Stimulated activated CD4-positive, alpha-beta T cell treated with anti-CD3 and anti-CD28 coated beads, Interleukin-1b, Interleukin-23, amount 100 ng/mL, for 1 hour (primary cell): Measurements from ENCODE around the gene ARMC12.
A peak's percentile ranks its signal among the peaks of the same experiment; 100 is the strongest.
"Not testable (repeated sequence)": the region's sequence is repeated elsewhere in the genome, so short reads cannot be mapped to it uniquely, and the experiment has no call there.

ENCODE experiments used
- DNase-seq, 2 donors: peaks; one replicate each; pipeline ENCODE4 v3.0.0-alpha.2; 2020; ENCODE audit warnings: low read depth in 2 of 2

The ARMC12 gene

DNA sequence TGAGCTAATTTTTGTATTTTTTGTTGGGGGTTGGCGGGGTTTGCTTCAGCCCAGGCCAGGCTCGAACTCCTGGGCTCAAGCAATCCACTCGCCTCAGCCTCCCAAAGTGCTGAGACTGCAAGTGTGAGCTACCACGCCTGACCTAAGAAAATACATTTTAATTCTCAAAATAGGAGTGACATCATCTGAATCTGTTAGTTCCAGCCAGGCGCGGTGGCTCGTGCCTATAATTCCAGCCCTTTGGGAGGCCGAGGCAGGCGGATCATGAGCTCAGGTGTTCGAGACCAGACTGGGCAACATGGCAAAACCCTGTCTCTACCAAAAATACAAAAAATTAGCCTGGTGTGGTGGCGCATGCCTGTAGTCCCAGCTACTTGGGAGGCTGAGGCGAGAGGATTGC, 2.5 kb upstream of the ARMC12 start:
- not testable (repeated sequence) for DNase-seq

DNA sequence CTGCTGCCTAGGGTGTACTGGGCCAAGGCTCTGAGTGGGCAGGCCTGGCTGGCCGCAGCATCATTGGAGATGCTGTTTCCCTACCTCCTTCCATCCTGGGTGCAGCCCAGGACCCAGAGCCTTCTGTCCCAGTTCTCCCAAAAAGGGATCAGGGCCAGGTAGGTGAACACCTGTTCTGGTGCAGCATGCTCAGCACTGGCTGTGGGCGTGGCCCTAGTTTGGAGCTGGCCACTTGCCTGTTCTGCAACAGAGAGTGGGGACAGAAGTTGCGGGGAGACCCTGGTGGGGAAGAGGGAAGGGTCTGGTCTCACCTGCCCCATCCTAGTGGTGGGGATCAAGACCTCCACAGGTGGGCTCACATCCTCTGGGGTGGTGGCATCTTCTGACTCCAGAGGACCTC, 1.4 kb upstream of the ARMC12 start:
- no peak for DNase-seq

DNA sequence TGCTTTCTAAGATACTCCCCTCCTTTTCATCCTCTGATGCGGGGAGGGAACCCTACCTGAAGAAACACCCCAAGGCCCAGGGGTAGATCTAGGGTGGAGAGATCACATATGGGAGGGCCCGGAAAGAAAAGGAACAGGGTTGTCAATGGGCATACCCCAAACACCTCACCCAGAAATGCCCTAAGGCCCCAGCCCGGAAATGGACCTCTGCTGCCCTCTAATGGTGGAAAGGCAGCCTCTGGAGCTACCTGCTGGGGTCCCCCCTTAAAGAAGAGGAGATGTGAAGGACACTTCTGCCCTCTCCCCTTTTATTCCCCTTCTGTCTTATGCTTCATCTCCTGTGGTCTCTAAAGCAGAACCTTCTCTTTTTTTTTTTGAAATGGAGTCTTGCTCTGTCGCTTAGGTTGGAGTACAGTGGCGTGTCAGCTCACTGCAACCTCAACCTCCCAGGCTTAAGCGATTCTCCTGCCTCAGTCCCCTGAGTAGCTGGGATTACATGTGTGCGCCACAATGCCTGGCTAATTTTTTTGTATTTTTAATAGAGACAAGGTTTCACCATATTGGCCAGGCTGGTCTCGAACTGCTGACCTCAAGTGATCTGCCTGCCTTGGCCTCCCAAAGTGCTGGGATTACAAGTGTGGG, 458 bp upstream of the ARMC12 start:
- DNase-seq: peak; percentile 74 to 82

DNA sequence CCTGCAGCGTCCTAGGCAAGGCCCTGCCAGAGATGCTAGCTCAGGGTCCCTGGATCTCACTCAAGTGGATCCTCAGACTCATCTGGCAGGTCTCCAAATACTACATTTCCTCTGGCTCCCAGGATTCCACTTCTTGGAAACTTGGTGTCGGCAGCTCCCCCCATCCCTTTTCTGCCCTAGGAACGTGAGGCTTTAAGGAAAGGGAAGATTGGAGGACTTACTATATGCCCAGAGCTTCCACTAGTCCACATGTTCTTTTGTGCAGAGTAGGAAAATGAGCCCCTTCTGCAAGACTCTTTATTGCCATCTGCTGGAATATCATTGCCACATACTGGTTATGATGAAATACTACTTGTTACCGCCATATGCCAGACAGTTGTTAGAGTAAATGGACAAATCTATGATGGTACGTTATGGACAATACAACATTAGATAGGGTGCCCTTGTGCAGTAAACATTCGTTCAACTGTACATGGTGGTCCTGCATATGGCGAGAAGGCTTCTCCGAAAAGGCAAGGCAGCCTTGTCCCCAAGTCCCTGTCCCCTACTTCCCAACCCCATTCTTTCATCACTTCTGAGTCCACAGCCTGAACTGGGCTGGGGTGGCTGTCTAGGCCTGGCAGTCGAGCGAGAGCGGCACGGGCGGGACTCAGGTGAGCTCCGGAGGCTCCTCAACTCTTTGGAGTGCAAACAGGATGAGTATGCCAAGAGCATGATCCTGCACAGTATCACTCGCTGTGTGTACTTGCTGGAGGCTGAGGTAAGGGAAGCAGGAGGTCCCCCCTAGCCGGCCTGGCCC, 780 bp downstream of the ARMC12 start:
- DNase-seq: no peak

DNA sequence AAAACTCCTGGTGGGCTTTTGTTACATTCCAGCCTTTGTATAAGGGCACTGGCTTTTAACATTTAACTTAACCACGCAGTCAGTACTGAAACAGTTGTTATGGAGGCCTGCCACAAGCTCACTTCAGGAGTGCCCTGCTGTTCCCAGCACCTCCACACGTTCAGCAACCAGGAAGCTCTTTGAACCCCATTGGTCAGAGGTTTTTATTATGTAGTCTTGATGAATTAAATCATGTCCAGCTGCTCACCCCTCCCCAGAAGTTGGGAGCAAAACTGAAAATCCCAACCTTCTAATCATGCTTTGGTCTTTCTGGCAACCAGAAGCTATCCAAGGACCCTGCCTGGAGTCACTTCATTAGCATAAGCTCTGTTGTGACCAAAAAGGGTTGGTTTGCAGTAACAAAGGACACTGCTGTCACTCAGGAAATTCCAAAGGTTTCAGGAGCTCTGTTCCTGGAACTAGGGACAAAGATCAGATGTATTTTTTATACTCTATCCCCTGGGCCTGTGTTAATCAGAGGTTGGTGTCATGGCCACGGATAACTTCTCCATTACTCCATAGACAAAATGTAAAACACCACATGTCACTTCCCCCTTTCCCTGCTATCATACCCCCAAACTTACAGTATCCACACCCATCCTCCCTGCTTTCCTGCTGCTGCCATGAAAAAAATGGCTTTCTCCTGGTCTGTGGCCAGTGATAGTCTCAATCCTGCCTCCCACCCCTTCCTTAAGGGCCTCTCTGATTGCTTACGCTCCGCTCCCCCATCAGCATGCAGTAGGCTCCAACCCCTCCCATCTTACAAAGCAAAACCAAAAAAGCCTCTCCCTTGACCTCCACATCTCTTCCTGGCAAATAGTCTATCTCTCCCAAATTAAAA, 3.1 kb downstream of the ARMC12 start:
- DNase-seq: no peak

DNA sequence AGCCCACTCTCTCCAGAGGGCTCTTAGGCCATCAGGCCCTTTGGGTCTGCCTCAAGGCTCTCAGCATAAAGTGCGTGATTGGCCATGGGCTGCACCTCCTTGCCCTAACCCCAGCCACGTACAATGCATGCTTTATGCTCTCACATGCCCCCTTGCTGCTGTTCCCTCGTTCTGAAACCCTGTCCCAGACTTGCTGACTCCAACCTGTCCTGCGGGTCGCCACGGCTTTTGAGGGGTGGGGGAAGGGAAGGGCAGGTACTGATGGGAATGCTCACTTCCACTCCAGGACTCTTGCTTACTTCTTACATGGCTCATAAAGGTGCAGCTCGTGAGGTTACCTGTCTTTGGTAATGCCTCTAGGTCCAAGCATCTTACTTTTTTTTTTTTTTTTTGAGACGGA, 6.0 kb downstream of the ARMC12 start:
- DNase-seq: no peak

DNA sequence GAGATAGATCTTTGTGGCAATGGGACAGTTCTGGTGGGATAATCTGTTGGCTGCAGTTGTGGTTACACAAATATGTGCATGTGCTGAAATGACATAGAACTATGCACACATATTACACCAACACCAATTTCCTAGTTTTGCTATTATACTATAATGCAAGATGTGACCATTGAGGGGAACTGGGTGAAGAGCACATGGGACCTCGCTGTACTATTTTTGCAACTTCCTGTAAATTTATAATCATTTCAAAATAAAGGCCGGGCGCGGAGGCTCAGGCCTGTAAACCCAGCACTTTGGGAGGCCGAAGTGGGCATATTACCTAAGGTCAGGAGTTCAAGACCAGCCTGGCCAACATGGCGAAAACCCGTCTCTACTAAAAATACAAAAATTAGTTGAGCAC, 8.7 kb downstream of the ARMC12 start:
- DNase-seq: no peak

DNA sequence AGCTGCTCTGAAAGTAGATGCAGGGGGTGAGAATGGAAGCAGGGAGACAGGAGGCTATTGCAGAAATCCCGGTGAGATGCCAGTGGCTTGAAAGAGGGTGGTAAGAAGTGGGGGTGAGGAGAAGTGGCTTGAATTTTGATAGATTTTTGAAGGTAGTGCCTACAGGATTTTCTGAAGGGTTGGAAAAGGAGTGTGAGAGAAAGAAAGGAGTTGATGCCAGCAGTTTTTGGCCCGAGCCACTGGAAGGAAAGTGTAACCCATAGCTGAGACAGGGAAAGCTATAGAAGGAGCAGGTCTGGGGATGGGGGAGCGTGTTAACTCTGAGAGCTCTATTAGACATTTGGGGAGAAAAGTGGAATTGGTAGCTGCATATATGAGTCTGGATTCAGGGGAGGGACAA, 9.7 kb downstream of the ARMC12 start:
- DNase-seq: no peak

DNA sequence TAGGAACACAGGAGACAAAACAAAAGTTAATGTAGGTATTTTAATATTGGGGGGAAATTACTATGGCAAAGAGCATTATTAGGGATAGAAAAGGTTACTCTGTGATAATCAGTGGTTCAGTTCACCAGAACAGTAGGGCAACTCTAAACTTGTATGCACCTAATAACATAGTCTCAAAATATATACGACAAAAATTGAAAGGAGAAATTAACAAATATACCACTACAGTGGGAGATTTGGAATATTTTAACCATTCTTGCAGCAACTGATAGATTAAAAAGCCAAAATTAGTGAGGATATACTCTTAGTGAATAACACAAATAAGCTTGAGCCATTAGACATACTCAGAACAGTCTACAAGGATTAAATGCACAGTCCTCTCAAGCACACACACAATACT, 11.0 kb downstream of the ARMC12 start:
- no peak for DNase-seq

DNA sequence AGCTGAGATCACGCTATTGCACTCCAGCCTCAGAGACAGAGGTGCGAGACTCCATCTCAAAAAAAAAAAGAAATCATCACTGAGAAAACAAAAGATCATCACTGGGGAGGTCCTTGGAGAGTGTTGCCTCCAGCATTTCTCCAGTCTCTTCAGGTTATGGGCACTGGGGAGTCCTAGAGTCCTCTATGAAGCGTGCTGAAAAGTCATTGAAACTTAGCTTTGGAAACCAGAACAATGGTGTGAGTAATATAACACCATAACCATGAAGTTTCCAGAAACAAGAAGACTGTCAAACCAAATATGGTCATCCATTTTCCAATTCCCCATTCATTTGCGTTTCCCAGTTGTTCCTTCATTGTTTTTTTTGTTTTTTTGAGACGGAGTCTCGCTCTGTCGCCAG, 13.7 kb downstream of the ARMC12 start:
- DNase-seq: no peak

DNA sequence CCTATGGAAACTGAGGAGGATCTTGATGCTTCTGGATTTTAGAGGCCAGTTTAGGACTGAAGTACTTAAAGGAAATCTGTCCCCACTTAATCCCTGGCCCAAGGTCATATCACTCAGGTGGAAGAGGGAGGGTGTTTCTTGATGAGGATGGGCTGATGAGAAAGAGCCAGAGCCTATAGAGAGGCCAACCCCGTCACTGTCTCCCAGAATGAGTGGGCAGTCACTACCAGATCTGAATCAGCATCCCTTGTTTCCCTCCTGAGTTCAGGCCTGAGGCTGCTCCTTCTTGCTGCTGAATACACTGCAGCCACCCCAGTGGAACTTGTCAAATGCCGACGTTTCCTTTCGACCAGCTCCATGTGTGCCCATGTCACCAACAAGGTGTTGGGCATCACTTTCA, 14.8 kb downstream of the ARMC12 start:
- no peak for DNase-seq

DNA sequence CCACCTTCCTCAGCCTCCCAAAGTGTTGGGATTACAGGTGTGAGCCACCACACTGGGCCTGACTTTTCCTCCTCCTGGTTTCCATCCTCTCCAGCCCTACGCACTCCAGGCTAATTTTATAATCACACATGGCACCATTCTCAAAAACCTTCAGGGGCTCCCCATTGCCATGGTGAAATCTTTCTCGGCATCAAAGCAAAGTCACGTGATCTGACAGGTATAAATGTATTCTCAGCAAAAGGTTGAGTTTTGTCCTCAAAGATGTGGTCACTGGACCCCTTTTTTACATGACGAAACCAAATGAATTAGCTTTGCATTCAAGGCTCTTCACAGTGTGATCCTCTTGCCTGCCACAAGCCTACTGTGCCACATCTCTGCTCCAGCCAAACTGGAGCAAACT, 15.5 kb downstream of the ARMC12 start:
- no peak for DNase-seq

DNA sequence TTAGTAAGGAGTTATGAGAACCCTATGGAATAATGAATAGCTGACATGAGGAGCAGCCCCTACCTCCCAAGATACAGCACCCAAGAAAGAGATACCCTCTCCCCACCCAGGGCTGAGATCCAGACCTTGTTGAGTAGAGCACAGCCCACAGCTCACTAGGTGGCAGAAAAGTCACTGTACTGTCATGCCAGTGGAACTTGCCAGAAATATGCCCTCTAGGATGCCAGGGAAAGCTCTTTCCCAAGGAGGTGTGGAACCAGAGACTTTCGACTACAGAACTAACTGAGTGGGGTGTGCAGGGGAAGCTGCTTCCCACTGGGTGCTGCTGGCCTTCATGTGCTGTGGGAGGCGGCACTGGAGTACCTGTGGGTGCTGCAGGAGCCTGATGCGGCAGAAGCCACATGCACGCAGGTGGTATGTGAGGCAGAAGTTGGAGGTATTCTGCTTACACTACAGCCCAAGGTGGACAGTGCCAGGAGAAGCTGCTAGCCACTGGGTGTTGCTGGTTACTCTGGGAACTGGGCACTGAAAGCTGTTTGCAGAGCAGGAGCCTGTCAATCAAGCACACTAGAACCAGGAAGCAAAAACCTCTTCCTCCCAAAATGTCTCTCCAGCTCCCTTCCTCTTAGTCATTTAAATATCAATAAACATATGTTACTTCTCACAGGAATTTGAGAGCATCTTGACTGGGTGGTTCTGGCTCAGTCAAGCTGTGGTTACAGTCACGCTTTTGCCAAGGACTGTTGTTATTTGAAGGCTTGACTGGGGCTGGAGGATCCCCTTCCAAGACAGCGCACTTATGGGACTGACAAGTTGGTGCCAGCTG, 17.8 kb downstream of the ARMC12 start:
- no peak for DNase-seq

DNA sequence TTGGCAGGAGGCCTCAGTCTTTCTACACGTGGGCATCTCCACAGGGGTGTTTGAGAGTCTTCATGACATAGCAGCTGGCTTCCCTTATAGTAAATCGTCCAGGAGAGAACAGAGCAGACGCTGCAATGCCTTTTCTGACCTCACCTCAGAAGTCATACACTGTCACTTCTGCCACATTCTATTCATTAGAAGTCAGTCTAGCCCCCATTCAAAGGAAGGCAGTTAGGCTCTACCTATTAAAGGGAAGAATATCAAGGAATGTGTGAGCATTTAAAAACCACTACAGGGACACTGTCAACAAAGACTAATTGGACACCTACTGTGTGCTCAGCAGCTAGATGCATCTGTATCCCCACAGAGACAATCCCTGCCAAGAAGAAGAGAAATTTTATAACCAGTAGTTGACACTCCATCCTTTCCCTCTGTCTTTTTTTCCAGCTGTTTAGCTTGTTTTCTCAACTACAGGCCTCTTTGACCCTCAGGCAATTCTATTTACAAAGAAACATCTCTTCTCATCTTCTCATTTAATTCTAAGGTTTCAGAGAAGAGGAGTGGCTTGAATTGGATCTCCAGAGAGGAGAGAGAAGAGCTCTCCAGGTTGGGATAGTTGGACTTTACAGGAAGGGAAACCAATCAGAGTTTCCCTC, 18.6 kb downstream of the ARMC12 start:
- DNase-seq: no peak

DNA sequence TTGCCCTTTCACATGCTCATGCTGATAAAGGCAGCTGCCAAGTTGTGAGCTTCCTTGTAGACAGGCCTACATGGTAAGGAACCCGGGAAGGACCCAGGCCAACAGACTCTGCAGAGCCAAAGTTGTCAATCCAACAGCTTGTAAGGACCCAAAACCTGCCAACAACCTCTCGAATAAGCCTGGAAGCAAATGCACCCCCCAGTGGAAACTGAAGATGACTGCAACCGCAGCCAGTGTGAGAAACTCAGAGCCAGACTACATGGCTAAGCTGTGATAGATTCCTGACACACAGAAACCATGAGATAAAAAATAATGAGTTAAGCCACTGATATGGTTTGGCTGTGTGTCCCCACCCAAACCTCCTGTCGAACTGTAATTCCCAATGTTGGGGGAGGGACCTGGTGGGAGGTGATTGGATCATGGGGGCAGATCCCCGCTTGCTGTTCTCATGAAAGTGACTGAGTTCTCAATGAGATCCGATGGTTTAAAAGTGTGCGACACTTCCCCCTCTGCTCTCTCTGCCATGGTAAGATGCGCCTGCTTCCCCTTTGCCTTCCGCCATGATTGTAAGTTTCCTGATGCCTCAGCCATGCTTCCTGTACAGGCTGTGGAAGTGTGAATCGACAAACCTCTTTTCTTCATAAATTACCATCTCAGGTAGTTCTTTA, 20.8 kb downstream of the ARMC12 start:
- no peak for DNase-seq

DNA sequence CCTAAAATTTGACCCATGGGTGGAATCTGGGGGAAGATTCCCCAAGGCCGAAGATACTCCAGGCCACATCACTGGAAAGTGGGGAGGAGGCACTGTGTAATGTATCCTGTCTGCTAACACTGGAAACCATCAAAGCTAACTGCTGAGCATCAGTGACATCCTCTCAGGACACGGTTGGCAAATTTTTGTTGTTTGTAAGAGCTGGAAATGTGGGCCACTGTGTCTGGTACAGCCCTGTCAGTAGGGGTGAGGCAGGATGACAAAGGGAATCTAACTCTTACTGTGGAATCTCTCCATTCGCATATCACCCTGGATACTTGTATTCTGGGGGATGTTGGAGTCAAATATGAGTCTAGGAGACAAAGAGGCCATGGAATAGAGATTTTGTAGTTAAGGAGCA, 22.6 kb downstream of the ARMC12 start:
- no peak for DNase-seq

DNA sequence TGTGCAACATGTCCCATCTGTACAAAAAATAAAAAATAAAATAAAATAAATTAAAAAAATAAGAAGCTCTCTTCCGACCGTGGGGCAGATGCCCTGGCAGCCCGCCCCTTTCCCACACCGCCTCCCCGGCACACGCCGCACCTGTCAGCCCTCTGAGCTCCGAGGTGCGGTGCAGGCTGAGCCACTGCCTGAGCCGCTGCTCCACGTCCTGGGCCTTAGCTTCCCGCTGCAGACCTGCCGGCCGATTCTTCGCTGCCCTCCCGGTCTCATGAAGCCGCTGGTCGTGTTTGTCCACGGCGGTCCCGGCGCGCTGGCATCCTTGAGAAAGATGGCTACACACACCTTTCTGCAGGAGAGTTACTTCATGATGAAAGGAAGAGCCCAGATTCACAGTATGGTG, 28.9 kb downstream of the ARMC12 start:
- DNase-seq: no peak

DNA sequence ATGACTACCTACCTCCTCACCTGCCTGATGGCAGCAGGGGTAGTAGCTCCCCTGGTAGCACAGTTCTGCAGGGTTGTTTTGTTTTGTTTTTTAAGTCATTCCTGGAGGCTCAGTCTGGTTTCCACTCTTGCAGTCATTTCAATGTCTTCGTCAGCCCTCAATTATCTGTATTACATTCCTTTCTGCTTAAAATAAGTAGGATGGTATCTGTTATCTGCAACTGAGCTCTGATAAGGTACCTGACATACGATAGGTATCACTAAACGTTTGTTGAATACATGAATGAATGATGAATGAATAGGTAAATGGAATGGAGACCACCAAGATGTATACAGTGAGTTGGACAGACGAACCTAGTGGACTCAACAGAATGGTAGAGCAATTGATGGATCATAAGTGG, 32.4 kb downstream of the ARMC12 start:
- no peak for DNase-seq

DNA sequence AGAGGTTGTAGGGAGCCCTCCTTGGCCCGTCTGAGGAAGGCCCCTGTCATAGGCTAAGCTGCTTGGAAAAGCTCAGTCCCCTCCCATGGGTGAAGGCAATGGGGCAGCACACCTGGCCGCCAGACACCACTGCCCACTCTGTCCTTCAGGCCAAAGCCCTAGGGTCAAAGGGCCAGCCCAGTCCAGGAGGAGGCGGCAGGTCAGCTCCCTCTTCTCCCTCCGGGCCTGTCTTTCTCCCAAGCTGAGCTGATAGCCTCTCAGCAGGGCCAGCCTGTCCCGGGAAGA, 34.5 kb downstream of the ARMC12 start:
- DNase-seq: no peak

DNA sequence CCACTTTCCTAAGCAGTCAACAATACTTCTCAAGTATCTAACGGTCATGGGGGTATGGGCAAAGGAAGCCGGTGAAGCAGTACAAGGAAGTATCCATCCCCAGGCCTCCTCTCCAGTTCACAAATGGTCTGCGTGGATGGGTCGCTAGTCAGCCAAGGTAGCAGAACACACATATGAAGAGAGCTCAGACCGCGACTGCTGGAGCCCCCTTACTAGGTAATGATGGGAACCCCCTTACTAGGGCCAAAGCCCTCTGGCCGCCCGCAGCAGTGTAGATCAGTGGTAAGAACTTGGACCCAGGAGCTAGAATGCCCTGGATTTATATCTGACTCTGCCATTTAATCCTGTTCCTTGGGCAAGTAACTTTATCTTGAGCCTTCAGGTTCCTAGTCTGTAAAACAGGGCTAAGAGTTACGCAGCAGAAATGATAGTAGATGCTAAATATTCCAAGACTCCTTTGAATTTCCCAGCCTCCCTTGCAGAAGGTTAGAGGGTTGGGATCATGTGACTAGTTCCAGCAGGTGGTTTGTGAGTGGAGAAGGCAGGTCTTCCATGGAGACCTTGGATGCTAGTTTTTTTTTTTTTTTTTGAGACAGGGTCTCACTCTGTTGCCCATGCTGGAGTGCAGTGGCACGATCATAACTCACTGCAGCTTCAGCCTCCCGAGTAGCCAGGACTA, 37.4 kb downstream of the ARMC12 start:
- no peak for DNase-seq
